ENCODE data around the gene VPS9D1.

DNA sequence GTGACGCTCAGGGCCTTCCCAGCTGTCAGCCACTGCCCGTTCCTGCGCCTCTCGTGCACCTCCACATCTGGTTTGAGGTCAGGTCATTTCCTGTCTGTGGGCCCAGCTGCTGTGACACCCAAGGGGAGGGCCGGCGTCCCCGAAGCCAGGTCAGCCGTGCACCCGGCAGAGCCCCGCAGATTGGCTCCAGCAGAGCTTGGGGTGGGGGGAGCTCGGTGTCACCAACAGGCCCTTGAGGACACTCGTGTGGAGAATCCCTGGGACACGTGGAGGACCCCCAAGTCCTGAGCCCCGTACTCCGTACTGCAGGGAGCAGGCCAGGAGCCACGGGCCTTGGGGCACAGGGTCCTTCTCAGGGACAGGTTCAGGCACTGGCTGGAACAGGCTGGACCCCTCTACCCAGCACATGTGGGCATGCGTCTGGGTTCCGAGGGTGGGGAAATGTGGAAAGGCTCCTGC lies 24.0 kb downstream of the VPS9D1 start:
- TF ChIP-seq, protein P1, sequence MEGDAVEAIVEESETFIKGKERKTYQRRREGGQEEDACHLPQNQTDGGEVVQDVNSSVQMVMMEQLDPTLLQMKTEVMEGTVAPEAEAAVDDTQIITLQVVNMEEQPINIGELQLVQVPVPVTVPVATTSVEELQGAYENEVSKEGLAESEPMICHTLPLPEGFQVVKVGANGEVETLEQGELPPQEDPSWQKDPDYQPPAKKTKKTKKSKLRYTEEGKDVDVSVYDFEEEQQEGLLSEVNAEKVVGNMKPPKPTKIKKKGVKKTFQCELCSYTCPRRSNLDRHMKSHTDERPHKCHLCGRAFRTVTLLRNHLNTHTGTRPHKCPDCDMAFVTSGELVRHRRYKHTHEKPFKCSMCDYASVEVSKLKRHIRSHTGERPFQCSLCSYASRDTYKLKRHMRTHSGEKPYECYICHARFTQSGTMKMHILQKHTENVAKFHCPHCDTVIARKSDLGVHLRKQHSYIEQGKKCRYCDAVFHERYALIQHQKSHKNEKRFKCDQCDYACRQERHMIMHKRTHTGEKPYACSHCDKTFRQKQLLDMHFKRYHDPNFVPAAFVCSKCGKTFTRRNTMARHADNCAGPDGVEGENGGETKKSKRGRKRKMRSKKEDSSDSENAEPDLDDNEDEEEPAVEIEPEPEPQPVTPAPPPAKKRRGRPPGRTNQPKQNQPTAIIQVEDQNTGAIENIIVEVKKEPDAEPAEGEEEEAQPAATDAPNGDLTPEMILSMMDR (IDR thresholded peaks at IDR 0.05; ENCODE audit: borderline replicate concordance, extremely low read depth, low read length, poor library complexity, severe bottlenecking) = no peak
- no peak for TF ChIP-seq EZH2 (IDR thresholded peaks at IDR 0.05; ENCODE audit: borderline replicate concordance, low read depth, low read length, severe bottlenecking)
